HFF-Myc (cell line): Measurements from ENCODE around the gene BICDL2.

ENCODE experiments used
- DNase-seq: peaks from one replicate; pipeline ENCODE4 v3.0.0-alpha.2; 2011; ENCODE audit warnings: low read depth; ENCODE audit errors: extremely low read depth
- H3K4me3 ChIP-seq: replicated peaks from 2 replicates; pipeline ENCODE4 v1.5.1; 2011; ENCODE audit warnings: low read depth, mild to moderate bottlenecking, control low read depth, low read length
- TF ChIP-seq, protein P1 (sequence below): IDR thresholded peaks from 2 replicates; pipeline ENCODE4 v1.5.1; 2012; ENCODE audit warnings: mild to moderate bottlenecking, low read depth, low read length, control low read depth; ENCODE audit errors: missing control alignments

The BICDL2 gene

DNA sequence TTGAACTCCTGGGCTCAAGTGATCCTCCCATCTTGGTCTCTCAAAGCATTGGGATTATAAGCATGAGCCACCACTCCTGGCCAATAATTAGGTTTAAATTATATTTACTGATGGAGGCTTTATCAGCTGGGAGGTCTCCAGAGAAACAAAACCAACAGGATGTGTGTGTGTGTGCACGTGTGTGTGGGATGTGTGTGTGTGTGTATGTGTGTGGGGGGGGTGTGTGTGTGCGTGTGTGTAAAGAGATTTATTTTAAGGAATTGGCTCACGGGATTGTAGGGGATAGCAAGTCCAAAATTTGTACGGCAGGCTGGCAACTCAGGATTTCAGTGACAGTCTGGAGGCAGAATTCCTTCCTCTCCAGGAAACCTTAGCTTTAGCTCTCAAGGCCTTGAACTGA is 14.3 kb upstream of the BICDL2 start:
- no peak for DNase-seq
- TF ChIP-seq, protein P1, sequence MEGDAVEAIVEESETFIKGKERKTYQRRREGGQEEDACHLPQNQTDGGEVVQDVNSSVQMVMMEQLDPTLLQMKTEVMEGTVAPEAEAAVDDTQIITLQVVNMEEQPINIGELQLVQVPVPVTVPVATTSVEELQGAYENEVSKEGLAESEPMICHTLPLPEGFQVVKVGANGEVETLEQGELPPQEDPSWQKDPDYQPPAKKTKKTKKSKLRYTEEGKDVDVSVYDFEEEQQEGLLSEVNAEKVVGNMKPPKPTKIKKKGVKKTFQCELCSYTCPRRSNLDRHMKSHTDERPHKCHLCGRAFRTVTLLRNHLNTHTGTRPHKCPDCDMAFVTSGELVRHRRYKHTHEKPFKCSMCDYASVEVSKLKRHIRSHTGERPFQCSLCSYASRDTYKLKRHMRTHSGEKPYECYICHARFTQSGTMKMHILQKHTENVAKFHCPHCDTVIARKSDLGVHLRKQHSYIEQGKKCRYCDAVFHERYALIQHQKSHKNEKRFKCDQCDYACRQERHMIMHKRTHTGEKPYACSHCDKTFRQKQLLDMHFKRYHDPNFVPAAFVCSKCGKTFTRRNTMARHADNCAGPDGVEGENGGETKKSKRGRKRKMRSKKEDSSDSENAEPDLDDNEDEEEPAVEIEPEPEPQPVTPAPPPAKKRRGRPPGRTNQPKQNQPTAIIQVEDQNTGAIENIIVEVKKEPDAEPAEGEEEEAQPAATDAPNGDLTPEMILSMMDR: no peak
- H3K4me3 ChIP-seq: no peak overlapping the region

DNA sequence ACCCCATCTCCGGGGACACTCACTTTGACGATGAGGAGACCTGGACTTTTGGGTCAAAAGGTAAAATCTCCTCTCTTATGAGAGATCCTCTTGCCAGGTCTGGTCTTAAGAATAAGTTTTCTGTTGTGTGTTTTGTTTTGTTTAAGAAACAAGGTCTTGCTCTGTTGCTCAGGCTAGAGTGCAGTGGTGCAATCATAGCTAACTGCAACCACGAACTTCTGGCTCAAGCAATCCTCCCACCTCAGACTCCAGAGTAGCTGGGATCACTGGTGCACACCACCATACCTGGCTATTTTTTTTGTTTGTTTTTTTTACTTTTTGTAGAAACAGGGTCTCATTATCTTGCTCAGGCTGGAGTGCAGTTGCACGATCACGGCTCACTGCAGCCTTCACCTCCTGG is 13.7 kb upstream of the BICDL2 start:
- no peak for DNase-seq
- TF ChIP-seq, protein P1: no peak

DNA sequence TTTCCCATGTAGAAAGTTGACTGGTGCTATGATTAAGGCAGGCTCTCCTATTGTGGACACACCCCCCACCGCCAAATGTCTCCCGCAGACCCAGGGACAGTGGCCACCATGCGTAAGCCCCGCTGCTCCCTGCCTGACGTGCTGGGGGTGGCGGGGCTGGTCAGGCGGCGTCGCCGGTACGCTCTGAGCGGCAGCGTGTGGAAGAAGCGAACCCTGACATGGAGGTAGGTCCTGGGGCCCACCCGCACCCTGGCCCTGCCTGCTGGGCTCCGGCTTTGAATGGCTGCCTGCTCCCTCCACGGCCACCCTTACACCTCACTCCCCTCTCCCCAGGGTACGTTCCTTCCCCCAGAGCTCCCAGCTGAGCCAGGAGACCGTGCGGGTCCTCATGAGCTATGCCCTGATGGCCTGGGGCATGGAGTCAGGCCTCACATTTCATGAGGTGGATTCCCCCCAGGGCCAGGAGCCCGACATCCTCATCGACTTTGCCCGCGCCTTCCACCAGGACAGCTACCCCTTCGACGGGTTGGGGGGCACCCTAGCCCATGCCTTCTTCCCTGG is 13.3 kb upstream of the BICDL2 start:
- no peak overlapping the region for H3K4me3 ChIP-seq
- TF ChIP-seq, protein P1: no peak

More for the DNA sequence above, 13.7 kb upstream of the BICDL2 start:
- no peak overlapping the region for H3K4me3 ChIP-seq

DNA sequence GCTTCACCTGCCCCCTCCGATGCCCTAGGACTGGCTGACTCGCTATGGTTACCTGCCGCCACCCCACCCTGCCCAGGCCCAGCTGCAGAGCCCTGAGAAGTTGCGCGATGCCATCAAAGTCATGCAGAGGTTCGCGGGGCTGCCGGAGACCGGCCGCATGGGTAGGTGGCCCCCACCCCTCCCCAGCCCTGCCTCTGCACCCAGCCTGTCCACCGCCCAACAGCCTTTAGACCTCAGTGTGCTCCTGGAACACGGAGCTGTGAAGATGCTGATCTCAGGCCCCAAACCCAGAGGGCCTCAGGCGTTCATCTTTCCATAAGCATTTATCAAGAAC is 10.6 kb upstream of the BICDL2 start:
- no peak overlapping the region for H3K4me3 ChIP-seq
- TF ChIP-seq, protein P1: no peak
- DNase-seq: no peak

More for the DNA sequence above, 13.3 kb upstream of the BICDL2 start:
- DNase-seq: no peak

DNA sequence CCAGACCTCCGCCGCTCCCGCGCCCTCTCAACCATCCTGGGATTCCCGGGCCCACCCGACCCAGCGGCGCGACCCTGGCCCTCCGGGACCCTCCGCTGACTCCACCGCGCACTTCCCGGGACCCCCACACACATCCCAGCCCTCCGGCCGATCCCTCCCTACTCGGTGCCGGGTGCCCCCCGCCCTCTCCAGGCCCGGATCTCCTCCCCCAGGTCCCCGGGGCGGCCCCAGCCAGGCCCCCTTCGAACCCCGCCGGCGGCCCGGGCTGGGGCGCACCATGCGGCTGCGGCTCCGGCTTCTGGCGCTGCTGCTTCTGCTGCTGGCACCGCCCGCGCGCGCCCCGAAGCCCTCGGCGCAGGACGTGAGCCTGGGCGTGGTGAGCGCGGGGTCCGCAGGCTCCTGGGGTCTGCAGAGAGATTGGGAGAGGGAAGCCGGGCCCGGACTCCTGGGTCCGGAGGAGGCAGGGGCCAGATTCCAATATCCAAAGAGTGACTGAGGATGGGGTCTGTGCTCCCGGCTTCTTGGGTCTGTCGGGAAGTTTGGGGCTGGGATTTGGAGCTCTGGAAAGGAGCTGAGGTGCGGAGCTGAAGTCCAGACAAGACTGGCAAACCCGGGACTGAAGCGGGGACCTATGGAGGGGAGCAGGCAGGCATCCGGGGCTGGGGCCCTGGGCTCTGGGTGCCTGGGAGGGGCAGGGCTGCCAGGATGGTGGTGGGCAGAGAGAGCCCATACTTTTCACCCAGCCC is 10.1 kb upstream of the BICDL2 start:
- DNase-seq: no peak
- H3K4me3 ChIP-seq: 0 out of 2 replicates have a peak overlapping the region, but pooled peaks have one; percentile 13
- TF ChIP-seq, protein P1: no peak

DNA sequence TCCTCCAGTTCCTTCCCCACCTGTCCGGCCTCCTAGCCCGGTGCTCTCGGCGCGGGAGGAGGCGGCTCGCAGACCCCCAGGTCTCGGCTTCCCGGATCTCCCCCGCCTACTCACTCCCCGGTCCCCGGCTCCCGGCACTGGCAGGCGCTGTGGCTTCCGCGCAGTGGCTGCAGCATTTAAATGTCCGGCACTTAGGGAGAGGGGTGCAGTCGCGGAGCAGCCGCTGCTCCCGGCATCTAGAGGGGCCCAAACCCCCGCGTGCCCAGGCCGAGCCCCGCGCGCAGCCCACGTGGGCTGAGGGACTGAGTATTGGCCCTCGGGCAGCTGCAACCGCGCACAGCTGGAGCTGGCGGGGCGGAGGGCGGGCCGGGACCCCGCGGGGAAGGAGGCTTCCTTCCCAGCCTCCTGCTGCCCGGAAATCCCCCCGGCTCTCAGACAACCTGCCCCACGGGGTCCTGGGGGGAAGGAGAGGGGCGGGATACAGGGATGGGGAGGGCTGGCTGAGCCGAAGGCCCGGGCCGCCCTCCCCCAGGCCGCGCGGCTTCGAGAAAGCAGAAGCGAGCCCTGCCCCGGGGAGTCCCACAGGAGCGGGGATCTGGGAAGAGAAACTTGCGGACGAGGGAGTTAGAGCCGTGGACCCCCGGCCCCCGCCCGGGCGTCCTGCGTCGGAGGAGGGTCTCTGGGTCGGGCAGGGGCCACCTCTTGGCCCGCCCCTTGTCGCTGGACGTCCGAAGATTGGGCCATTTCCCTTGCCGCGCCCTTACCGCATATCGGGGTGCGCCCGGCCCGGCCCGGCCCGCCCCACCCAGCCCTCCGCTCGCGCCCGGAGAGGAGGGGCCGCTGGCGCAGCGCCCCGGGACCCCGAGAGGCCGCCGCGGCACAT is 9.3 kb upstream of the BICDL2 start, which contains the start of gene MMP25:
MMP25 (plus strand) TSS at position 804 of the 883 bp plus-strand sequence. CDS start 357 bp downstream, outside the sequence.
- no peak for DNase-seq
- H3K4me3 ChIP-seq: peak within 1 kb of the TSS; percentile 43
- TF ChIP-seq, protein P1: no peak
